GM21717 (cell line): Measurements from ENCODE around the gene SLC35A2.
A peak's percentile ranks its signal among the peaks of the same experiment; 100 is the strongest.
"Not testable (repeated sequence)": the region's sequence is repeated elsewhere in the genome, so short reads cannot be mapped to it uniquely, and the experiment has no call there.

Experiments
- ATAC-seq: cut with Tn5 transposase; IDR thresholded peaks from one replicate; pipeline ENCODE4 v1.9.1; 2021; ENCODE audit warnings: mild to moderate bottlenecking, moderate library complexity; ENCODE audit not compliant: unreplicated experiment

The SLC35A2 gene

GRCh38 chrX:48903290-48903689 lies 8.2 kb downstream of the SLC35A2 start:
- ATAC-seq, result no peak

DNA sequence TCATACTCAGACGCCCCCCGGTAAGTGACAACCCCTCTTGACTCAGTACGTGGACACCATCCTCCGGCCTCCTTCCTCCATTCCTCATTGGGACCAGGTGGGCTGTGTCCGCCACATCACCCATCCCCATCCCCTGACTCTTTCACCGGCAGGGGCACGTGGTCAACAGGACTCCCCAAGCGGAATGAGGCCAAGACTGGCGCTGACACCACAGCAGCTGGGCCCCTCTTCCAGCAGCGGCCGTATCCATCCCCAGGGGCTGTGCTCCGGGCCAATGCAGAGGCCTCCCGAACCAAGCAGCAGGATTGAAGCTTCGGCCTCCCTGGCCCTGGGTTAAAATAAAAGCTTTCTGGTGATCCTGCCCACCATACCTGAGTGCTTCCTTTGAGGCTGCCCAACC lies 8.7 kb downstream of the SLC35A2 start:
- ATAC-seq, result no peak

DNA sequence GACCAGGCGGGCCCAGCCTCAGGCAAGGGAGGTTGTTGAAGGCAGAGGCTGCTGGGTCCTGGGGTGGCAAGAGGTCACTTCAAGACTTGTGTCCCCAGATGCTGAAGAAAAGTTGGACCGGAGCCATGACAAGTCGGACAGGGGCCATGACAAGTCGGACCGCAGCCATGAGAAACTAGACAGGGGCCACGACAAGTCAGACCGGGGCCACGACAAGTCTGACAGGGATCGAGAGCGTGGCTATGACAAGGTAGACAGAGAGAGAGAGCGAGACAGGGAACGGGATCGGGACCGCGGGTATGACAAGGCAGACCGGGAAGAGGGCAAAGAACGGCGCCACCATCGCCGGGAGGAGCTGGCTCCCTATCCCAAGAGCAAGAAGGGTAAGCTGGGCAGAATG lies 9.3 kb downstream of the SLC35A2 start:
- no peak for ATAC-seq

- no peak for ATAC-seq
Measured at GRCh38 chrX:48901069-48901468, 10.4 kb downstream of the SLC35A2 start.

- ATAC-seq, result no peak
Measured at GRCh38 chrX:48899078-48899410, 12.4 kb downstream of the SLC35A2 start.

GRCh38 chrX:48897625-48898306 lies 13.7 kb downstream of the SLC35A2 start, which contains the start of the genes PQBP1 and TIMM17B:
Gene PQBP1 (plus strand): TSS chrX:48897930. CDS start chrX:48898510, 580 bp downstream.
Gene TIMM17B (minus strand): TSS chrX:48897768. CDS start chrX:48897749, 19 bp downstream.
- peak; percentile 82 for ATAC-seq

DNA sequence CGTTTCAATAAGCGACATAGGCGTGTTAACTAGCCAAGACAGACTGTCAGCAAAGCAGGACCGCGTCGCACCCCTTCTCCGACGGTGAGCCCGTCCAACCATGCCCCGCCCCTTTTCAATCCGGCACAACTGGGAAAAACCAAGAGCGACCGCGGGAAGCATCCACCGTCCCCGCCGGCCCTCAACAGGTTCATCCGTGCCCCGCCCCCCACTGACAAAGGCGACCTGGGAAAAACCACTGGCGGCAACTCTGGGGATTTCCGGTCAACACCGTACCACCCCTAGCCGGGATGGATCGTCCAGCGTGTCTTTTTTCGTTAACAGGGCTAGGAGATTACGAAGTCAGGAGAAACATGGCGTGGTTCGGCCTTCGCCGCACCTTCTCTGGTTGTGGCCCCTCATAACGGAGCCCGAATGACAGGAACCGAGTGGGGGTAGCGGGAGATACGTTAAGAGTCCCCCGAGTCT lies 14.3 kb downstream of the SLC35A2 start:
- peak; percentile 18 for ATAC-seq

DNA sequence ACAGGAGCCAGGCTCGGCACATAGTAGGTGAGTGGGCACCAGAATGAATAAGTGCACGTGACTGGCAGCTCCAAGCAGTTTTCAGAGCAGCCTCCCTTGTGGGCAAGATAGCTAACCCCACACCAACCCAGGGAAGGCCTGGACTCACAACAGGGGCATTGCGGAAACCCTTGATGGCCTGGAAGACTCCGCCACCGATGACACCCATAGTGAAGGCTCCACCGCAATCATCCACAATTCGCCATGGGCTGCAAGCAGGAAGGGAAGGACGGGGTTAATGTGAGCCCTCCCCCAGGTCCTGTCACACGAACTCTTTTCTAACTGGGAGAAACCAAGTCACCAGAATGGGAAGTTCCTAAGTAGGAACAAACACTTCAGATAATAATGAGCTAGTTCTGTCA lies 14.8 kb downstream of the SLC35A2 start:
- no peak for ATAC-seq

- no peak for ATAC-seq
Measured at GRCh38 chrX:48894891-48895290, 16.6 kb downstream of the SLC35A2 start.

DNA sequence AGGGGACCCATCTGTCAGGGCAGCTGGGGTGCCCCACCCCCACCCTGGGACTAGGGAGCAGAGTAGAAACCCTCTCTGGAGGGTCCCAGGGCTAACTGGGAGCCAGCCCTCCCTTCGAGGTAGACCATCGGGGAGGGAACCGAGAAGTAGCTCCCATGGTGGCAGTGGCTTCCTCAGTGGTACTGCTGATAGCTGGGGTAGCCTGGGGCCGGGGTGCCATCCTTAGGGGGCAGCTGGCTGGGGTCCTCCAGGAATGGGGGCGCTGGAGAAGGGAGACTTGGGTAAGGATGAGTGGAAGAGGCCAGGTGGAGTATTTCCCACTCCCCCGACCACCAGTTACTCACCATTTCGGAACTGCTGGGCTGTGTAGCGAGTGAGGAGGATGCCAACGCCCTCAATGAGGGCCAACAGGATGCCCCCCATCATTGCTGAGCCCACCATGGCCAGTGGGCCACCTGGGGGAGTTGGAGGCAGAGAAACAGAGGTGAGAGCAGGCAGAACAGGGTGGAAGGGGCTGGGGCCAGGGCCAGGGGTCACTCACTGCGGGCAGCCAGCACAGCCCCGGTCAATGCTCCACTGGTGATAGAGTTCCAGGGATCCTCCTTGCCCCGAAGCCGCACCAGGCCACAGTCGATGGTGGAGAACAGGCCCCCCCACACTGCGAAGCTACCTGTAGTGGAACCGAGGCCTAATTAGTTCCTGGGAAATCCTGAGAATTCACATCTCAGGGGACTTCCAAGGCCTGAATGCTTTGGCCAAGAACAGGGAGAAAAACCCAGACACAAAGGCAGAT lies 17.7 kb downstream of the SLC35A2 start:
- ATAC-seq, result no peak

DNA sequence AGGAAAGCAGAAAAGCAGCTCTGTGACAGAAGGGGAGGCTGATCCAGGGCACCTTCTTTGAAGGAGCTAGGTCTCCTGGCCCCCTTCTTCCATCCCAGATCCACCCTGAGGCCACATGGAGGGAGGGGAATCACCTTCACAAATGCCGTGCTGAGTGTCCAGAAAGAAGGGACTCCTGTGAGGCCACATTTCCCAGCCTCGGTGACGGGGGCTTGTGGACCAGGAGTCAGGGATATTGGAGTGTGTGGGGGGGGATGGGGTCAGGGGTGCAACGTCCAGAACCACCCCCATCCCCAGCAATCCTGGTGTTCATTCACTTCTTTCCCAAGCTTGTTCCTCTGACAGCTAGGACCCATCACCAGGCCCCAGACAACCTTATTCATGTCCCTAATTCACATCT lies 18.6 kb downstream of the SLC35A2 start:
- ATAC-seq, result no peak

DNA sequence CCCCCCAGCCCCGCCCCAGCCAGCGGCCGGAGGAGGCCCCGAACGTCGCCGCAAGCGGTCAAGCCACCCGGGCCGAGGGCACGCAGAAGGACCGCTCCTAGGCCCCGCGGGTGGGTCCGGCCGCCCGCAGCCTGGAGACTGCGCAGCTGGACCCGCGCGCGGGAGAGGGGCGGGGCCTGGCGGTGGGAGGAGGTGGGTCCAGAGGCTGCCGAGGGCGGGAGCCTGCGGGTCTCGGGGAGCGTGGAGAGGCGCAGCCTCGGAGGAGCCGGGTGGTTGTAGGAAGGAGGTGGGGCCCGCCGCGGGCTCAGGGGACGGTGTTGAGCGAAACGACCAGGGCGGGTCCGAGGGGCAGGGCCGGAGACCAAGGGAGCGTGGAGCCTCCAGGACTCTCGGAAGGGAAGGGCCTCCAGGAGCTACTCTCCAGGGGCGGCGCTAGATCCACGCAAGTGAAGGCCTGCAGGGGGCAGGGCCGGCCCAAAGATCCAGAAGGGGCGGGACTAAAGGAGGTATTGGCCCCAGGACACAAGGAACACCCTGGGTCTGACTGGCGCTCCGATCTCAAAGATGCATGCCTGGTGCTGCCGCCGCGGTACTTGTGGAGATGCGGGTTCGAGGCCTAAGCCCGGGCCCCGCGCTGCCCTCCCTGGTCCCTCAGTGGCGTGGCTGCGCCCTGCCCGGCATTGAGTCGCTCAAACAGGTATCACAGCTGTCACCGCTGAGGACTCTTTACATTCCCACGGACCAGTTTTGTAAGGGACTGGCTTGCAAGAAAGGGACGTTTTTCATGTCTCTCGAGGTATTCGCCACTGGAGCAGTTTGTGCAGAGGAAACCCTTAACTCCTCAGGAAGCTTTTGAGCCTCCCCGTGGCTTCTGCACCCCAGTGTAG lies 19.8 kb downstream of the SLC35A2 start:
- peak; percentile 75 for ATAC-seq

- peak; percentile 46 for ATAC-seq
Measured at GRCh38 chrX:48890934-48891401, 20.5 kb downstream of the SLC35A2 start.

DNA sequence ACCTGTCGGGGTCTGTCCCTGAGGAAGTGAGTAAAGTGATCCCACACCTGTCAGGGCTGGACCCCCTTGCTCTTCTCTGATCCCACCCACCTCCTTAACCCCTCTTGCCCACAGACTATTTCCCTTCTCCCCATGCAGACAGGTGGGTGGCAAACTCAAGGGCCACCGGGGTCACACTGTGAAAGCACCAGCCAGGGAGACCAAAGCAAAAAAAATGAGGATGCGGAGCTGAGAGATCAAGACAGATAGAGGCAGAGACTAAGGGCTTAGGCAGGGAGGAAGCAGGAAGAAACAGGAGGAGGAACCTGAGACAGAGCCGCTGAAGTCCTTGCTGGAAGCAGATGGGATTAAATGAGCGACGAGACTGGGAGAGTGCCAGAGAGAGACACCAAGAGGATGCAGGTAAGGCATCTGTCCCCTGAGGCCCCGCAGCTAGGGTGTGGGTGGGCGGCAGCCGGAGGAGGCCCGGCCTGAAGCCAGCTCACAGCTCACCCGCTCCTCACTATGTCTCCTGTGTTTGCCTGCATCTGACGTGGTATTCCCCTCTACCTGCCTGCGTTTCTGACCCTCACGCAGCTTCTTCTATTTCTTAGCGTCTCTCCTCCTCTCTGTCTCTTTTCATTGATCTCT lies 21.0 kb downstream of the SLC35A2 start:
- ATAC-seq, result peak; percentile 8

DNA sequence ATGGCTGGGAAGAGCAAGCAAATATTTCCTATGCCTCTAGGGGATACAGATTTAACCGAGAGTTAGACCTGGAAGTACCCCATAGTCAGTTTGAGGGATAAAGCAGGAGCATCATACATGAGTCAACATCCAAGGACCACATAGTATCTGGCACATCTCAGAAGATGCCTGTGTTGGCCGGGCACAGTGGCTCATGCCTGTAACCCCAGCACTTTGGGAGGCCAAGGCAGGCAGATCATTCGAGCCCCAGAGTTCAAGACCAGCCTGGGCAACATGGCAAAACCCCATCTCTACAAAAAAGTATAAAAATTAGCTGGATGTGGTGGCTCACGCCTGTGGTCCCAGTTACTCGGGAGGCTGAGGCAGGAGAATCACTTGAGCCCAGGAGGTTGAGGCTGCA lies 24.9 kb downstream of the SLC35A2 start:
- ATAC-seq, result not testable (repeated sequence)

- ATAC-seq, result no peak
Measured at GRCh38 chrX:48883729-48884128, 27.7 kb downstream of the SLC35A2 start.

GRCh38 chrX:48876944-48877343 lies 34.5 kb downstream of the SLC35A2 start:
- not testable (repeated sequence) for ATAC-seq

DNA sequence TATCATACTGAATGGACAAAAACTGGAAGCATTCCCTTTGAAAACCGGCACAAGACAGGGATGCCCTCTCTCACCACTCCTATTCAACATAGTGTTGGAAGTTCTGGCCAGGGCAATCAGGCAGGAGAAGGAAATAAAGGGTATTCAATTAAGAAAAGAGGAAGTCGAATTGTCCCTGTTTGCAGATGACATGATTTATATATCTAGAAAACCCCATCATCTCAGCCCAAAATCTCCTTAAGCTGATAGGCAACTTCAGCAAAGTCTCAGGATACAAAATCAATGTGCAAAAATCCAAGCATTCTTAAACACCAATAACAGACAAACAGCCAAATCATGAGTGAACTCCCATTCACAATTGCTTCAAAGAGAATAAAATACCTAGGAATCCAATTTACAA lies 39.4 kb downstream of the SLC35A2 start:
- ATAC-seq, result not testable (repeated sequence)

DNA sequence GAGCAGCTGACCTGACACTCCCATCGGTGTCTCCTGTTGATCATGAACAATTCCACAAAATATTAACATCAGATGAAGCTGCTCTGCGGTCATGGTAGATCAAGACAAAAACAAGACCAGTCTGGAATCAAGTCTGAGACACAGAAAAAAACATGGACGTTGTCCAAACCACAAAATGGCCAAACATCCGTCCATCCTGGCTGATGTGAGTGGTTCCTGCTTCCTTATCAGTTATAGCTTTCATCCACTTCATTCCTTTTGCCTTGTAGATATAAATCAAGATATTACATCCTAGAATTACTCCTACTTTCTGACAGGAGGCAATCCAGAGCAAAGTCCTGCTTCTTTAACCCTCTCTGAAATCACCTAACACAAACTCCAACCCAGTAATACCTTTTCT lies 47.2 kb downstream of the SLC35A2 start:
- ATAC-seq, result no peak

- no peak for ATAC-seq
Measured at GRCh38 chrX:48854898-48855297, 56.5 kb downstream of the SLC35A2 start.
